Muscle of back (tissue), 11 donors: ENCODE measurements around the gene ITGA11. TPM values are rescaled to one million over a fixed set of nuclear protein-coding genes. Genes with fewer than 3 reads are reported as not detected.
"Not testable (repeated sequence)": the region's sequence is repeated elsewhere in the genome, so short reads cannot be mapped to it uniquely, and the experiment has no call there.

Source experiments
- DNase-seq, 3 donors: peaks; one replicate each; pipeline versions ENCODE4 v3.0.0 to v3.0.0-alpha.2; 2013
- polyA plus RNA-seq, 10 donors: library from polyadenylated mRNA; unstranded; fragments of 120-200 nt; gene quantifications; one replicate each; pipeline ENCODE4 v1.2.1, GENCODE V29; 2013; ENCODE audit not compliant: insufficient read length in 10 of 10

ITGA11 gene
- polyA plus RNA-seq, 10 donors, result 2.2 to 10.9 (median 5.7) TPM

DNA sequence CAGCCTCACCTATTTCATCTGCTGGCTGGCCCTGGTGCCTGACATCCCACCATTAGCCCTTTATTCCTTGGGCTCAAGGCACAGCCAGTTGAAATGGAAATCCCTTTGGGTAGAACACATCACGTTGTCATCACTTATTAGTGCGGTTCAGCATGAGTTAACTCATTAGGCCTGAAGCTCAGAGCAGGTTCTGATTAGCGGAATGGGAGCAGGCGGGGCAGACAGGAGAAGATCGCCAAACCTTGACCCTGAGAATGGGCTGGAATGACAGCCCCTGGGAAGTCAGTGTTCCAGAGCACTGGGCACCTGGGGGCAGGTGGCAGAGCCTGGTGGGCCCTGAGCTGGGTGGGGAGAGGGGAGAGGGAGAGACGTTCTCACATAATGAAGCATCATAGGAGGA, 5.8 kb downstream of the ITGA11 start:
- DNase-seq, result no peak

DNA sequence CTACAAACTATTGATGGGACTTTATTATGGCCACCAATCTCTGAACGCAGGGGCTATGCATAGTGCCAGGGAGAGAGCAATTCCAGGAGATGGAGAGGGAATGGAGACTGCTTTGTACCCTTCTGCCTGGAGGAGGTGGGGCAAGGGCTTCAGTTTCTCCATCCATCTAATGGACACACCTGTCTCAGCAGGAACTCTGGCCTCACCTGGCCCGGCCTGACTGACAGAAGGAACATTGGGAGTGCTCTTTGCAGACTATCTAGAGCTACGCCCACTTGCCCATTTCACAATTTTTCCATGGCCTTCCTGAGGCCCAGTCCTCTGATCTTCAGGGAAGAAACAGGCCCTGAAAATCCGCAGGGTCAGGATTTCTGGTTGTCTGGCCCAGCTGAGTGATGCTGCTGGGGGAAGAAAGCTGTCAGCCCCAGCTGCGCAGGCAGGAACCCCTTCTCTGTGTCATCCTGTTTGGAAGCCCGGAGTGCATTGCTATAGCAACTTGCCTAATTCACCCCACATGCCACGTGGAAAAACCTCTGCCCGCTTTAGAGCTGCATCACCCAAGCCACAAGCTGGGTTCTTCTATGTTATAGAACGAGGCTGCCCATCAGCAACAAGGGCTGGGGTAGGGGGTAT, 6.4 kb downstream of the ITGA11 start:
- no peak for DNase-seq

DNA sequence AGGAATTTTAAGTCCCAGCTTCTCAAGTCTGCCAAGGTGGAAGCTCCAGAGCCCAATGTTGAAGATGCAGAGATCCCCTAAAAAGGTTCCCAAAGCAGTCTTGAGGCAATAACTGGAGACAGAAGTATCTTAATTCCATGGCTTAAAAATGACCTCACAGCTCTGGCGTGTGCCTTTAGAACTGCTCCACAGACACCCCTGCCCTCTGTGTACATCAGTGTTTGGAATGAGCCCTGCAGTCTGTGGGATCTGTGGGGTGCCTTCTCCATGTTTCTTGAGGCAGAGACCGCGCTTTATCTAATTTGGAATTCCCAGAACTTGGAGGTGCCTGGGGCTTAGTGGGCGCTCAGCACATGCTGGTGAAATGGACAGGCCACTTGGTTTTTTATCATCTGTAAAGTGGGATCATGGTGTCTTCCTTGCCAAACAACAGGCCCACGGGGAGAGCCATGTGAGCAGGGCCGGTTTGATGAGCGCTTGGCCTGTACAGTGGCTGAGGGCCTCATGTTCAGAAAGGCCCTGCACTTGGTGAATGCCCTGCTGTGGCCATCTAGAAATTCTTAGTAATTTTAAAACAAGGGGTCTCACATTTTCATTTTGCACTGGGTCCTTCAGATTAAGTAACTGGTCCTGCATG, 7.1 kb downstream of the ITGA11 start:
- DNase-seq, result no peak

DNA sequence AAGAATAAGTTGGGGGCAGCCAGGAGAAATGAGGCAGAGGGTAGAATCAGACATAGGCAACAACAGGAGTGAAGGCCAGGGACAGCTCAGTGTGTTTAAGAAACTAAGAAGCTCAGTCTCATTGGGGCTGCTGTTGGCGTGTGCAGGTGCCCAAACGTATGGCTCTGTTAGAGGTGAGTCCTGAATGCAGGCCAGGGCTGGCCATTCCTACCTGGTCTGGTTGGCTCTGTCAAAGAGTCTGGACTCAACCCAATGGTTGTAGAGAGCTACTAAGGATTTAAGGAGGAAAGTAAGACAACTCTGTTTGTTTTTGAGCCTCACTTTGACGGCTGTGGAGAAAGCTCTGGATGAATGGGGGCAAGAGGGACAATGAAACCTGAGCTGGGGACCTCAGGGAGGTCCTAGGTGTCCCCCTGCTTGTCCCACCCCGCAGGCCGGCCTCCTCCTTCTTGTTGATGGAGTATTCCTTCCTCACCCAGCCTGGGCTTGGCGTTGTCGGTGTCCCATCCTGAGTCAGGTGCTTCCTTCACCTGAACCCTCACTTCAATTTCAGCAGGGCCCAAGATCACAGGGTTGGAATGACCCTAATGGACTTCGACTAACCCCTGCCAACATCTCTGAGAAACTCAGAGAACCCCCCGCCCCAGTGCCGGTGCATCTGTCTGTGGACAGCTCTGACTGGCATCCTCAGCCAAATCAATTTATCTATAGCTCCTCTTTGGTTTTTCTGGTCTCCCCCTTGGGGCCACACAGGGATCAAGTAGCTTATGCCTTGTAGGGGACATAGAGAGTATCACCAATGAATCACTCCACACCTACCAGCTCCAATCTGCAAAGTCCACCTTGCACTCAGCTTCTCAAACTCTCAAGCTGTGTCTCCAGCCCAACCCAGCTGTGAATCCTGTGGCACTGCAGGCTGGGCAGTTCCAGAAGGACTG, 8.3 kb downstream of the ITGA11 start:
- no peak for DNase-seq

DNA sequence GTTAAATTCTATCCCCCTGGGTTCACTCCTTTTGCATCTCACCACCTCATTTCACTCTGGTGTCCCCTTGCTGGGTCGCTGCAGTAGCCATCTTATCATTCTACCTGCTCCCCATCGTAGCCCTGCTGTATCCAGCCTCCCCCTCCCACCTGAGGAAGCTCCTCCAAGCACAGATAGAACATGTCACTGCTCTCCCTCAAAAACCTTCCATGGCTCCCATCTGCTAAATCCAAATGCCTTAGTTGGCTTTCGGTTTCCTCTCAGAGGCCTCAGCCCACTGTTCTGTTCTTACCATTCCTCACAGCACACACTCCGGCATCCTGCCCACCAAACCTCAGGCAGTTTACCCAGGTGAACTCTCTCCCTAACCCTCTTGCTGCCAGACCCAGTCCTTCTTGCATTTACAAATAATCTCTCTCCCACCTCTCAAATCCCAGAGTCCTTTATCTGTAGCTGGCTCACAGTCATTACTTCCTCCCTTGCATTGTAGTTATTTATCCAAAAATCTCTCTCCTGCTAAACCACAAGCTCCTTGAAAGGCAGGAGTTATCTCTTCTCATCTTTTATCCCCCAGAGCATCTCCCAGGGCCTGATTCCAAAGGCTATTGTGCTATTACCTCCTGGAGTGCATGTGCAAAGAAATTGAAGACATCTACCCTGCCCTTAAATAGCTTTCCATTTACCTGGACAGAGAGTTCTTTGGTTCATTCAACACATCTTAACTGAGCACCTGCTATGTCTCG, 9.4 kb downstream of the ITGA11 start:
- DNase-seq, result not testable (repeated sequence)

DNA sequence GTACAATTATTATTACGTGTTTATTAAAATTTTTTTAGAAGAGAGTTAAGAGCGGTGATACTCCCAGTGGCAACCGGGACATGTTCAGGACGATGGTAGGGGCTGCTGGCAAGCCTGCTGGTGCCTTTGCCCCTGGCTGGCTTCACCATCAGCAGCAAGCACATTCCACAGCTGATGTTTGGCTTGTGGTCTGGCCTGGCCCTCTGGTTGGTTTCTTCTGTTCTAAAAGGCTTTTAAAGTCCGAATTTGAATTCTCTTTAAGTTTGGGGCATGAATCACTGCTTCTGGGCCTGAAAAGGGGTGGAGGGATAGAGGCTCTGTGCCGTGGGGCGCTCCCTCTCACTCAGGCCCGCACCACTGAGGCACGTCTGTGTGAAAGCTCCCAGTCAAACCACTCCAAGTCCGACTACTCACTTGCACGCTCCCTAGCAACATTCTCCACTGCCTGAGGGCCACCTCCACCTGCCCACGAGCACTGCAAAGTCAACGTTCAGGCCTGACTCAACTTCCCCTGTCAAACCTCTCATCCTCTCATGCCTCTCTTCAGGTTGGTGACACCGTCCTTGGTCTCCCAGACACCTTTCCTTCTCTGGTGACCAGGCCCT, 10.1 kb downstream of the ITGA11 start:
- no peak for DNase-seq

DNA sequence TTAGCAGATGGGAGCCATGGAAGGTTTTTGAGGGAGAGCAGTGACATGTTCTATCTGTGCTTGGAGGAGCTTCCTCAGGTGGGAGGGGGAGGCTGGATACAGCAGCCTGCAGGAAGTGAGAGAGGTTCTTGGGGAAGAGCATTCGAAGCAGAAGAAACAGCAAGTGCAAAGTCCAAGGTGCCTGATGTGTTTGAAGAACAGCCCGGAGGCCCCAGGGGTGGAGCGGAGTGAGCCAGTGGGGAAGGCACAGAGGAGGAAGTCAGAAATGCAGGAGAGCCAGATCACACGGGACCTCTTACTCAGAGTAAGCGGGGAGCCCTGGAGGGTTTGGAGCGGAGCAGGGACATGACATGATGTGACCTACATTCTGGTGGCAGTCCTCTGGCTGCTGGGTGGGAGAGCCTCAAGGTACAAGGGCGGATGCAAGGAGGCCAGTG, 10.8 kb downstream of the ITGA11 start:
- DNase-seq, result no peak

DNA sequence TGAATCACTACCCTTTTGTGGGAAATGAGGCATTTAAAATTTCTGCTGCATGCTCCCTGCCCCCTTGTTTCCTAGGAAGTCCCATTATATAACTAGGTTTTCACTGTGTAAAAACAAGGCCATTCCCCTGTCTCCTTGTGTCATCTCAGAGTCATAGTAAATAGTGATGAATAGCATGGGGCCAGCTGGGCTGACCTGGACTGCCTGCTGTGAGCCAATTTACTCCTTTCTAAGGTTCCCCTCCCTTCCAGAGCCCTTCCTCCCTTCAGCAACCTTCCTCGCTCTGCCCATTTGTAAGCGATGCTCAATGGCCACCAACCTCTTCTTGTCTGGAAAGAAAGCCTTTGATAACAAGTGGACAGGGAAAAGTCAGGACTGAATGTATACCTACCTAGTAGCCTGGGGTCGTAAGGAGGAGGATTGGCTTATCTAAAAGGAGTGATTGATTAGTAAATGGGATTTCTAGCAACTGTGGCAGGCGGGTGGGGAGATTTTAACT, 11.7 kb downstream of the ITGA11 start:
- no peak for DNase-seq

DNA sequence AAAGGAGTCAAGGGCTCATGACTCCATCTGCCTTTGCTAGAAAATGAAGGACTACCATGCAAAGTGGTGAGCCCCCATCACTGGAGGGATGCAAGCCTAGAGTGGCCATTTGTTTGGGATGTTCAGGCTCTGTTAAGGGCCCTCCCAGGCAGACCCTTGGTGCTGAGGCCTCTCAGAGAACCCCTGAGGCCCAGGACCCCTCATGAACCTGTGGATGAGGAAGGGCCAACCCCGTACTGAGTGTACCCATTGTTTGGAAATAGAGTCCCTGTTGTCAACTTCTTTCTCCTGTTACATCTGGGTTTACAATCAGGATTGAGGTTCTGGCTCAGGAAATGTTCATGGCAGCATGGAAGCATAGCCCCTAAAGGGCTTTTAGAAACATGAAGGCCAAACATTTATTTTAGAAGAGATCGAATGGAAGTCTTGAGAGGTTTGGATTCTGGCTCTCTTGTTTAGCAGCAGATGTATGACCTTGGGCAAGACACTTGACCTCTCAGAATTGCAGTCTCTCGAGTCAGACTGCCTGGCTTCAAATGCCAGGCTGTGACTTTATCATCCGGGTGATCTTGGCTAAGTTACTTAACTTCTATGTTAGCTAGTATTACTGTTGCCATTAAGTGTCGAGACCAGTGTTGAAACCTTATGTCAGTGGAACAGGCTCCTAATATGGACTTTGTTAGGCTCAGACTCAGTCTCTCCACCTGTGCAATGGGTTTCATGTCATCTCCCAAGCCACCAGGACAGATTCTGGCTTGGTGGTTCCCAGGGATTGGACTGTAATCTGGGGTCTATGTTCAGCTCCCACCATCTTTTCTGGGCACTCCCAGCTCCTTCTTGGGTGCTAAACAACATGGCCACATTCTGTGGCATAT, 12.4 kb downstream of the ITGA11 start:
- no peak for DNase-seq

DNA sequence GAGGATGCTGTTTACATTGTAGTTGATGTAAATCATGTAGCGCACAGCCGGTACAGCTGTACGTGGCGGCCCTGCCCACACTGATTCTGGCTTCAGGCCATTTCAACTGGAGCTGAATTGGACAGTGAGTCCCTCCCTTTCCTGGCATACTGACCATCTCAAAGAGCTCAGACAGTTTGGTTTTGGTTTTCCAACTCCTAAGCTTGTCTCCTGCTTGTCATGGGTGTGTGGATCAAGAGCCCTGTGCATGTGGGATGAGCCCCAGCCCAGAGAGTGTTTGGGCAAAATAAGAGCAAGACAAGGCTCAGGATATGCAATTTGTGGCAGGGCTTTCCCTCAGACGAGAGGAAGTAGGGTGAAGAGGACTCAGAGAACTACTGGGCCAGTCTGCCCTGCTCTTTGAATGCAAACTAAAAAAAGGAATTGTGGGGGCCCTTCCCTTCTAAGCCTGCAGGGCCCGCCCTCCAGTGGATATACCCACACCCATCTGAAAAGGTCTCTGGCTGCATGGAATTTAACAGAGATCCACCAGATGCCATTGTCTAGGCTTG, 13.3 kb downstream of the ITGA11 start:
- DNase-seq, result peak in 2 of 3 donors; percentile 54 to 75

DNA sequence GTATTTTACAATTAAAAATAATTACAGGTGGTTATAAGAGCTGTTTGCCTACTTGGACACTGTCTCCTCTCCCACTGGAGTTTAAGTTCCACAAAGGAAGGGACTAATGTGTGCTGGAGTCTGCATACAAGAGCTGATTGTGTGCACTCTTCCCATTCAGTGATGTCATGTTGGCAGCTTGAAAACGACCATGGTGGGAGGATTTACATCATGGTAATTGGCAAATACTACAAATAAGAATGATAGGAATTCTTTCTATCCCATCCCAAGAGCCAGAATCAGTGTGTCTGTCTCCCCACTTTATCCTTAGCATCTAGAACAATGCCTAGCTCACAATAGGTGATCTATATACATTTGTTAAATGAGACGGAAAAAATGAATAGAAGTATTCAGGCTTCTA, 14.1 kb downstream of the ITGA11 start:
- DNase-seq, result peak in 1 of 3 donors; percentile 38

DNA sequence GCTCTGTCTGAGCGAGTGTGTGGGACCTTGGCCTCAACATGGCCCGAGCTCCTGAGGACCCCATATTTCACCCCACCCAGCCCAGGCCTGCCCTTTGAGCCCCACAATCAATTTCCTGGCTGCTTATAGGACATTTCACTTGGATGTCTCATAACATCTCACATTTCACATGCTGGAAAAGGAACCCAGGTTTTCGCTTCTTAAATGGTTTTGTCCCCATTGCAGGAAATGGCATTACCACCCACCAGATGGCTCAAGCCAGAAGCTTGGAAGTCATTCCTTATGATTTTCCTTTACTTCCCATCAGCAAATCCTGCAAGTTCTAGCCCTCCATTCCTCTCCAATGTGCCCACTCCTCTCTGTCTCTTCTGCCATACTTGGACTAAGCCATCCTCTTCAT, 14.9 kb downstream of the ITGA11 start:
- DNase-seq, result no peak

DNA sequence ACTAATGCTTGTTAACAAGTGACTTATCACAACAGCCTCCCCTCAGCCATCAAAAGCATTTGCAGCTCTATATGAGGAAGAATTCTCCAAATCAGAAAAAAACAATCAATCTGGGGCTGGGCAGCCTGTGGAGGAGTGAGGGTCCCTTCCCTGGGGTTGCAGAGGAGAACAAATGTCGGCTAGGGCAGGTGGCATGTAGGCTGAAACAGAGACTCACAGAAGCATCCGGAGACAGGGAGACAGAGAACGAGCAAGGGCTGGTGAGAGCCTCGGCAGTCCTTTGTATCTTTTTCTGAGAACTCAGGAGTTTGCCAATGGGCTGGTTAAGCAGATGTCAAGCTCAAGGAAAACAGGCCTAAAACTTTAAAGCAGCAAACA, 15.8 kb downstream of the ITGA11 start:
- DNase-seq, result no peak

DNA sequence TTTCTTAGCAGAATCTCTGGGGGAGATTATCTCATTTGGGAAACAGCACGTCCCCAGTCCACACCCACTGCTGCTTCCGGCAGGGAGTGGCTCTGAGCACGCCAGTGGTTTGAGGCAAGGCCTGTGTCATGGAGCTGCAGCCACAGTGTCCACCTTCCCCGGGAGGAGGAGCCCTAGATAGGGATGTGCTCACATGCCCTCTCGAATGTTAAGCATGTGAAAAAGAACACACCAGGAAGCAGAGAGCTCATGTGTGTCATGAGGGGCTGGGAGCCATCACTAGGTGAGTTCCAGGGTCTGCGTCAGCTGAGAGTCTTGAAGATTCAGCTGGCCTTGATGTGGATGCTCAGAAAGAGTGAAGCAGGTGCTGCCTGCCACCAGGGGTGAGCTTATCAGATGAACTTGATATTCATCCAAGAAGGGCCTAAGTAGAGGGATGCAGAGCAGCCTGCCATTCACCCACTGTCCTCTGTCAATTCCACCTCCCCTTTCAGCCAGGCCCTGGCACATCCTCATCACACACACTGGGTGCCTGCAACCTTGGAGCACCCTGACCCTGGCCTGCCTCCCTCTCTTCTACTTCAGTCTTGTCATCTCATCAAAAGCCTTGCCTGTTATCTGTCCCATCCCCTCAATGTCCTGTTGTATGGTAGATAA, 16.3 kb downstream of the ITGA11 start:
- DNase-seq, result no peak

DNA sequence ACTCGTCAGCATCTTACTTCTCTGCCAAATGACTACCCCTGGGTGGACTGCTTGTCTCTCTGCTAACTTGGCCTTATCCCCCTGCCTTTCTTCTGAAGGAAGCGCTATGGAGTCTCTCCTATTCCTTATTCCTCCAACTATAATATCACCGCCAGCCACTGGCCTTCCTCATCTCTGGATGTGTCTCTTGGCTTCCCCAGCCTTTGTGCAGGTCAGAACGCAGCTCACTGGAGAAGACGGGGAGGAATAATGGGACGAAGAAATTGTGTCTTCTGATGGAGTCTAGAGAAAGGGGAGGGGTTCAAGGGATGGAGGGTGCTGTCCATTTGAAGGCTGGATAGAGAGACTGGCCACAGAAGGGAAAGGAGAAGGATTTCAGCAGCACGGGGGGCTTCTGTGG, 16.9 kb downstream of the ITGA11 start:
- no peak for DNase-seq

DNA sequence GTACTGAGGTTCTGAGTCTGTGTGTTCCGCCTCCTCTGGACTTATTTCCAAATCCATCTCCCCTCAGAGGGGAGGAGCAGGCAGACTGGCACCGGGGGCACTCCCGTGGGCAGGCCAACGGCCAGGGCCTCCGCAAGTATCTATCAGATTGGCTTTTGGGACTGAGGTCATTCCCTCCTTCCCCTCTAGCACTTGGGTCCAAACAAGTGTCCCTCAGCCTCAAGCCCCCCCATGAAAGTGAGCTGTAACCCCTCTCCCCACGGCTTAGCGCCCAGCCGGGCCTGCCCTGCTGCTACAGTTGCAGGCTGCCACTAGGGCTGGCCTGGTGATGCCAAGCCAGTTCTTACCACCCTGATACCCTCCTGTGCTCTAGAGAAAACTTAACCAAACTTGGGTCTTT, 17.4 kb downstream of the ITGA11 start:
- no peak for DNase-seq

DNA sequence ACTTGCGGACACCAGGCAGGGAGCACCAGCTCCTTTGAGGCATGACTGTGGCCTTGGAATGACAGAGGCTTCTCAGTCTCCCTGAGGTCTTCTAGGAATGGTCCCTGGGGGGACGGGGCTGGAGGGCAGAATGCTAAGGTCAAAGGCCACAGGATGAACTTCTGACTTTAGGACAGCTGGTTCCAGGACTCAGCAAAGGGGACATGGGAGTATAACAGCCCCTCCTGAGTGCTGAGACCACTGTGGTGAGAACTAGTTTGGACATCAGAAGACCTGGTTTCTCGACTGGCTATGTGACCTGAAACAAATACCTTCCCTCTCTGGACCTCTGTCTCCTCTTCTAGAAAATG, 17.8 kb downstream of the ITGA11 start:
- no peak for DNase-seq

DNA sequence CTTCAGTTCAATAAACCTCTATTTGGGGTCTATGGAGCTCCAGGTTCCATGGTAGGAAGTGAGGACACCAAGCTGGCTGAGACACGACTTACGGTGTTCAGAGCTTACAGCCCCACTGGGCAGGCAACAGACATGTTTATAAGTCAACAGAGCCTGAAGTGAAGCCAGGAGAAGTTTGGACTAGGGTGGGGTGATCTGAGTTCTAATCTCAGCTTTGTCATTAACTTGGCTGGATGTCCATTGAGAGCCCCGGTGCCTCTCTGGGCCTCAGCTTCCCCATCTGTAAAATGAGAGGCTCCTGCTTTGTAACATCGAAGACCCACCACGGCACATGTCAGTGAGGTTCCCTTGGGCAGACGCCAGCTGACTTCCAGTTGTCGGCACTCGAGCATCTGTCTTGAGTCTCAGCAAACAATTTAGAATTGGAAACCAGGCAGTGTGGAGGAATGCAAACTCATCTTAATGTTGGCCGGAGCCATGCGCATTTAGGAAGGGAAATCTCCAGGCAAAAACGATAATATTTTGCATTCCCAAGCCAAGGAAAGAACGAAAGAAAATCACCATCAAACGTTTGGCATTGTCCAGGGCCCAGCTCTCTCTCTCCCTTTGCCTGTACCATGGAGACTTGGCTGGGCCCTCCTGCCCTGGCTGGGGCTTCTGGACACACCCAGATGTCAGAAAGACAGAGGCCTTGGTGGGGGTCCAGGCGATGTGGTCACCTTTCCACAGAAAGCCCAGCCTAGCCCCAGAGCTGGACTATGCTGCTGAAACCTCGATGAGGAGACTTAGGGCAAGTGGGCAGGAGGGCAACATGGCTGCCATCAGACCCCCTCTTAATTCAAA, 18.4 kb downstream of the ITGA11 start:
- peak in 2 of 3 donors; percentile 66 to 81 for DNase-seq

DNA sequence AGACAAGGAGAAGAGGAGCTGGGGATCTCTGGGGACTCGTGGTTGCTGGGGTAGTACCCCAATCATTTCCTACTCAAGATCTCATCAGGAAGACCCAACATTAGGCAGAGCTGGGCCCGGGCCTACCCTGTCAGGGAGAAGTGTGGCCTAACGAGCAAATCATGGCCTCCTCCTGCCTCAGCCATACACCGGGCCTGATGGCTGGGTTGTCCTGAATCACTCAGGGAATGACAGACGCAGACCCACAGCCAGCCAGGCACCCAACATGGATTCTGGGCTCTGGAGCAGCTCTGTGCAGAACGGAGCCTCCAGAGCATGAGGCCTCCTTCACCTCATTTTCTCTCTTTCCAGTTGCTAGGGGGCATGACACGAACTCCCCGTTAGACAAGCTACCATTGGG, 19.7 kb downstream of the ITGA11 start:
- DNase-seq, result no peak
